T-helper 1 cell treated with Interleukin-12 subunit alpha and Interleukin-12 subunit beta and Interleukin-4 antibody, amounts not matched to agents 30 ng/mL and 1 ng/mL, for 36 hours (primary cell): ENCODE data around the gene SLC39A11. TPM values are rescaled to one million over a fixed set of nuclear protein-coding genes. Genes with fewer than 3 reads are reported as not detected.
"Not testable (repeated sequence)": the region's sequence is repeated elsewhere in the genome, so short reads cannot be mapped to it uniquely, and the experiment has no call there.

Source experiments
- intact Hi-C: fragments of 100-400 bp; cut with micrococcal nuclease; formaldehyde crosslinking; loops from one replicate; pipeline ENCODE4 v1.15.1; 2024
- total RNA-seq: library from RNA; stranded (reverse); gene quantifications from 2 replicates; pipeline ENCODE4 v1.2.3, GENCODE V29; 2022

The SLC39A11 gene, protein sequence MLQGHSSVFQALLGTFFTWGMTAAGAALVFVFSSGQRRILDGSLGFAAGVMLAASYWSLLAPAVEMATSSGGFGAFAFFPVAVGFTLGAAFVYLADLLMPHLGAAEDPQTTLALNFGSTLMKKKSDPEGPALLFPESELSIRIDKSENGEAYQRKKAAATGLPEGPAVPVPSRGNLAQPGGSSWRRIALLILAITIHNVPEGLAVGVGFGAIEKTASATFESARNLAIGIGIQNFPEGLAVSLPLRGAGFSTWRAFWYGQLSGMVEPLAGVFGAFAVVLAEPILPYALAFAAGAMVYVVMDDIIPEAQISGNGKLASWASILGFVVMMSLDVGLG
- total RNA-seq, result 27.5 and 27.9 TPM in 2 replicates

GRCh38 chr17:73092523-73093135 lies at the start of gene SLC39A11:
TSS of gene SLC39A11 (minus strand) at chr17:73092688. CDS start at chr17:73088764, 3,924 bp downstream.
- intact Hi-C loops, result loop anchor here (1.0 to 5.0 kb wide), 9 partner anchors 64 to 532 kb away; partner anchors contain the start of gene CDC42EP4

DNA sequence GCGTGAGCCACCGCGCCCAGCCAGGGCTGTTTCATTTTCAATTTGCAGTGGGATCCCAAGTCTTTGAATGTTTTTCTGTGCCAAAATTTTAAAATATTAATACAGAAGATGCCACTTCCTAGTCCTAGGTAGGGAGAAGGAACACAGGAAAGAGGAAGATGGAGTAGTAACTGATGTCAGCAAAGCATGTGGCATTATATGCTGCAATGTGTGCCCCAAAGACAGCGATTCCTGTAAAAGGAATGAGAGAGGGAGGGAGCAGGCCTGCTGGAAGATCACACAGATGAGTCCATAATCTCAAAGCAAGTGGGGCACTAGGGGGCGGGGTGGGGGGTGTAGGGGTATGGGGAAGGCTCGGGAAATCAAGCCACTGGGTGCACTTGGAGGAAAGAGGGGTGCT lies 48.9 kb upstream of the SLC39A11 start:
- intact Hi-C loops, result no loop called here

GRCh38 chr17:73140566-73140965 lies 48.1 kb upstream of the SLC39A11 start:
- intact Hi-C loops, result no loop called here

GRCh38 chr17:73139296-73139695 lies 46.8 kb upstream of the SLC39A11 start:
- intact Hi-C loops, result no loop called here

DNA sequence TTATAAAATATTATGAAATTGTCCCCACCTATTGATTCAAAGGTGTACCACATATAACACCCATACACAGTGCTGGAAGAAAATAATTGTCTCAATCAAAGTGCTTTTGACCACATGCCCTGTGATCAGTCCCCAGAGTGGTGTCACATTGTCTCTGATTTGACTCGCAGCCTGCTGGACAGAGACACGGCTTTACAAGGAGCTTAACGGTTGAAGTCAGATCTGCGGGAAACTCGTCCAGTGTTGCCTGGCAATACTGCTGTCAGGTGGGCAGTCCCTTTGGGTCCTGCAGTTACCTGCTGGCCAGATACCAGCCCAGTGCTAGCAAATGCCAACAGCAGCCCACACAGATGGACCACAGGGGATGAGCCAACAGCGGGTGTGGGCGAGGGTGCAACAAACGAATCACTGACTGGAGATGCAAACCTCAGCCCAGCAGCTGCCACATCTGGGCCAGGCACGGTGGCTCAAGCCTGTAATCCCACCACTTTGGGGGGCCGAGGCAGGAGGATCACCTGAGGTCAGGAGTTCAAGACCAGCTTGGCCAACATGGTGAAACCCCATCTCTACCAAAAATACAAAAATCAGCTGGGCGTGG lies 46.2 kb upstream of the SLC39A11 start:
- intact Hi-C loops, result no loop called here

- intact Hi-C loops, result no loop called here
Measured at GRCh38 chr17:73137376-73137775, 44.9 kb upstream of the SLC39A11 start.

DNA sequence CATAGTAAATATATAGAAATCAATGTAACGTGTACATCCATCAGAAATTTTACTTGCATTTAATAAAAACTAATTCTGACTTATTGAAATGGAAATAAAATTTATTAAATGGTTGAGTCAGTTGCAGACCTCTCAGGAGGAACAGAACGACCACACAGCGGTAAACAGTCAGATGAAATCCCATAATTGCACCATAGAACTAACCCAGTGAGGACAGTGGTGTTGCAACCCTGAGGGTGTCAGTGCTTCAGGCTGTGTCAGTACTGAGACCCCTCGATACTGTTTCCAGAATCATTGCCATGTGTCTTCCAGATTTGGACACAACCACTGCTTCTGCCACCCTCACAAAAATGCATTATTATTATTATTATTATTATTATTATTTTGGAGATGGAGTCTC lies 43.3 kb upstream of the SLC39A11 start:
- intact Hi-C loops, result no loop called here

- intact Hi-C loops, result no loop called here
Measured at GRCh38 chr17:73133911-73134649, 41.6 kb upstream of the SLC39A11 start.

DNA sequence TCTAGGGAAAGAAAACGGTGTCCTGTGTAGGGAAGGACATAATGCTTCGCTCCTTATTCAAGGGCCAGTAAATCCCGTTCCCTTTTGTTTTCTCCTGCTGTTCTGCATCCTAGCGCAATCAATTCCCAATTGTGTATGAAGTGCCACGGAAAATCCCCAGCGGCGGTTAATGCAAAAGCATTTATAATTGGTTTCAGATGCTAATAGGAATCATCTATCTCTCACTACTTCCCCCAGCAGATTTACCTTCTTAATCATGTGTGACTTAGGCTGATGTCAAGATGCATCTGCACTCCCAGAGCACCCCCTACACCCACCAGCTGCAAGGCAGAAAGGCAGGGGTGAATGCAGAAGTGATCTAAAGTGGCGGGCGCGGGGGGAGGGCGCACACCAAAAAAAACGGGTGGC lies 39.6 kb upstream of the SLC39A11 start:
- intact Hi-C loops, result no loop called here

DNA sequence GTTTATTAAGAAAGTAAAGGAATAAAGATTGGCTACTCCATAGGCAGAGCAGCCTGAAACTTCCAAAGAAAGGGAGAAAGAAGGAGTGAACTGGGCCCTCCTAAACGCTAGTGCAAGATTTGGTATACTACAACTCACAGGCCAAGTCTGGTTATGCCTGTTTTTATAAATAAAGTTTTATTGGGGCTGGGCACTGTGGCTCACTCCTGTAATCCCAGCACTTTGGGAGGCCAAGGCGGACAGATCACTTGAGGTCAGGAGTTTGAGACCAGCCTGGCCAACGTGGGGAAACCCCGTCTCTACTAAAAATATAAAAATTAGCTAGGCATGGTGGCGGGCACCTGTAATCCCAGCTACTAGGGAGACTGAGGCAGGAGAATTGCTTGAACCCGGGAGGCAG lies 39.0 kb upstream of the SLC39A11 start:
- intact Hi-C loops, result not testable (repeated sequence)

- intact Hi-C loops, result no loop called here
Measured at GRCh38 chr17:73130977-73131376, 38.5 kb upstream of the SLC39A11 start.

DNA sequence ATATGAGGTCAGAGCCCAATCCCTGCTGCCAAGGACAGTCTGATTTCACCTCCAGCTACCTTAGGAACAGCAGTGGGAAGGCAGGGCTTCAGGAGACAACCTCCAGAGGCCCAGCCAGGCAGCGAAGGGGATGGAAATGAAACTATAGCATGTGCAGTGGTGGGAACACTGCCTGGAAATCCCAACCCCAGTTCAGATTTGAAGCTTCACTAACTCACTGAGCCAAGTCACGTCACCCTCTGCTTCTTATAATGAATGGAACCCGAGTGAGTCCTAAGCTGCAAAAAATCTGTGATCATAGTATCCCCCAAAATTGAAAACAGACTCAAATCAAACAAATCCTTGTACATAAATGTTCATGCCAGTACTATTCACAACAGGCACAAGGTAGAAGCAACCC lies 36.0 kb upstream of the SLC39A11 start:
- intact Hi-C loops, result no loop called here

GRCh38 chr17:73126716-73127473 lies 34.4 kb upstream of the SLC39A11 start:
- intact Hi-C loops, result no loop called here

GRCh38 chr17:73123606-73124320 lies 31.3 kb upstream of the SLC39A11 start:
- intact Hi-C loops, result no loop called here

GRCh38 chr17:73122953-73123605 lies 30.6 kb upstream of the SLC39A11 start:
- intact Hi-C loops, result no loop called here

DNA sequence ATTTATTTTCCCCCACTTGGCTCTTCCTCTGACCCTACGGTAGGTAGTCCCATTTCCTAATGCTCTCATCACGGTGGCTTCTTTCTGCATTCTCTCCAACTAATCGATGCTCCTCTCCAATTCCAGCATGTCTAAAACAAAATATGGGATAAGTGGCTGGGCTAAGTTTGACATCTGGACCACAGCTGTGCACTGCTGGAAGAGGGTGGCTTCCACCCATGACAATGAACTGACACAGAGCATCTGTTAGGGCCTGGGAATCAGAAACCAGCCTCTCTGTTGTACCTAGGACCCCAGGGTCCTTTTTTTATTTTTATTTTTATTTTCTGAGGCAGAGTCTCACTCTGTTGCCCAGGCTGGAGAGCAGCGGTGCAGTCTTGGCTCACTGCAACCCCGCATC lies 29.0 kb upstream of the SLC39A11 start:
- intact Hi-C loops, result no loop called here

- intact Hi-C loops, result no loop called here
Measured at GRCh38 chr17:73119631-73120030, 27.1 kb upstream of the SLC39A11 start.

DNA sequence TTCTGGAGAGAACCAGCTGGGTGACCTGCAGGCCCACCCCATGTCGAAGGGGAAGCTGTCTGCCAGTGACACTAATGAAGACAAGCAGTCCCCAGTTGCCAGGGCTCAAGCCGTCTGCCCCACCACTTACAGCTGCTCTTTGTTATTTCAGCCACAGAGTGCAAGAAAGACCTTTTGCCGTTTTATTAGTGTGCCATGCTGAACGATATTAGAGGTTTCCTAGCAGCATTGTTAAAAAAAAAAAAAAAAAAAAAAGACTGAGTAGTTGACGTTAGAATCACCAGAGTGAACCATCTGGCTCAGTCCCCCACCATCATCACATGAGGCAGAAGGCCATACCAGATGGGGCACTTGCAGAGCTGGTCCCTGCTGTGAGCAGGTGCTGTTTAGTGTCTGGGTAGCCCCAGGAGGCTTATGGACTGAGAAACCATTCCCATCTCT lies 26.5 kb upstream of the SLC39A11 start:
- intact Hi-C loops, result no loop called here

GRCh38 chr17:73118139-73118538 lies 25.7 kb upstream of the SLC39A11 start:
- intact Hi-C loops, result no loop called here

- intact Hi-C loops, result no loop called here
Measured at GRCh38 chr17:73112246-73112645, 19.8 kb upstream of the SLC39A11 start.
